Fibroblast of peridontal ligament (primary cell): ENCODE measurements around the gene EIF2S3B.
"Not testable (repeated sequence)": the region's sequence is repeated elsewhere in the genome, so short reads cannot be mapped to it uniquely, and the experiment has no call there.

Experiments used
- DNase-seq: peaks from one replicate; pipeline ENCODE4 v3.0.0-alpha.2; 2010; ENCODE audit errors: extremely low read depth

Gene EIF2S3B

GRCh38 chr12:10505620-10506019 is at the start of gene EIF2S3B:
Gene EIF2S3B, plus strand, starts transcription at chr12:10505890. Its CDS starts 13 bp downstream, at chr12:10505903.
- DNase-seq: no peak

DNA sequence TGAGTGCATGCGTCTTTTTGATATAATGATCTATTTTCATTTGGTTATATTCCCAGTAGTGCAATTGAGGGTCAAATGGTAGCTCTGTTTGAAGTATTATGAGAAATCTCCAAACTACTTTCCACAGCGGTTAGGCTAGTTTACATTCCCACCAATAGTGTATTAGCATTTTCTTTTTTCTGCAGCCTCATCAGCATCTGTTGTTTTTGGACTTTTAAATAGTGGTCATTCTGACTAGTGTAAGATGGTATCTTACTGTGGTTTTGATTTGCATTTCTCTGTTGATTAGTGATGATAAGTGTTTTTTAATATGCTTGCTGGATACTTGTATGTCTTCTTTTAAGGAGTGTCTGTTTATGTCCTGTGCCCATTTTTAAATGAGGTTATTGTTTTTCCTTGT is 48.8 kb upstream of the EIF2S3B start:
- DNase-seq: no peak

DNA sequence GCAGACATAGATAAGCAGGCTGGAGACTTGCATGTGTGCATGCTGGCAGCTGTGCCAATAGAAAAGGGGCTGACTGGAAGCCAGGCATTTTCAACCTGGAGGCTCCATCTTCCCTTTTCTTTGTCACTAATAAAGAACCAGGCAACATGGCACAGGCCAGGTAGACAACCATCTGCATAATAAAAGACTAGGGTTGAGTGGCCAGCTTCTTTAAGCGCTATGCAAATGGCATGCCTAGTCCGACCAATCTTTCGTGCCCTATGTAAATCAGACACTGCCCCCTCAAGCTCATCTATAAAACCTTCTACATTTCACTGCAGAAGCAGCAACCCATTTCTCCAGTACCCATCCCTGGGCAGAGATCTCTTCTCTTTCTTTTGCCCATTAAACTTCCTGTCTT is 47.9 kb upstream of the EIF2S3B start:
- DNase-seq: no peak

DNA sequence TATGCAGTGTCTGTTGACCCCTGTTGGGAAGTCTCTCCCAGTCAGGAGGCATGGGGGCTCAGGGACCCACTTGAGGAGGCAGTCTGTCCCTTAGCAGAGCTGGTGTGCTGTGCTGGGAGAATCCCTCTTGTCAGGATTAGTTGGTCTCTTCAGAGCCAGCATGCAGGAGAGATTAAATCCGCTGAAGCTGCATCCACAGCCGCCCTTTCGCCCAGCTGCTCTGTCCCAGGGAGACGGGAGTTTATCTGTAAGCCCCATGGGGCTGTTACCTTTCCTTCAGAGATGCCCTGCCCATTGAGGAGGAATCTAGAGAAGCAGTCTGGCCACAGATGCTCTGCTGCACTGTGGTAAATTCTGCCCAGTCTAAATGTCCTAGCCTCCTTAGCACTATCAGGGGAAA is 39.4 kb upstream of the EIF2S3B start:
- no peak for DNase-seq

- DNase-seq: no peak
Measured at GRCh38 chr12:10469701-10470100, 36.0 kb upstream of the EIF2S3B start.

DNA sequence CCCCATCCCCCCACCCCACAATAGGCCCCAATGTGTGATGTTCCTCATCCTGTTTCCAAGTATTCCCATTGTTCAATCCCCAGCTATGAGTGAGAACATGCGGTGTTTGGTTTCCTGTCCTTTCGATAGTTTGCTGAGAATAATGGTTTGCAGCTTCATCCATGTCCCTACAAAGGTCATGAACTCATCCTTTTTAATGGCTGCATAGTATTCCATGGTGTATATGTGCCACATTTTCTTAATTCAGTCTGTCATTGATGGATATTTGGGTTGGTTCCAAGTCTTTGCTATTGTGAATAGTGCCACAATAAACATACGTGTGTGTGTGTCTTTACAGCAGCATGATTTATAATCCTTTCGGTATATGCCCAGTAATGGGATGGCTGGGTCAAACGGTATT is 32.9 kb upstream of the EIF2S3B start:
- DNase-seq: not testable (repeated sequence)

GRCh38 chr12:10481901-10482300 is 23.8 kb upstream of the EIF2S3B start:
- not testable (repeated sequence) for DNase-seq

GRCh38 chr12:10487328-10487727 is 18.4 kb upstream of the EIF2S3B start:
- not testable (repeated sequence) for DNase-seq

- no peak for DNase-seq
Measured at GRCh38 chr12:10491766-10492165, 13.9 kb upstream of the EIF2S3B start.

DNA sequence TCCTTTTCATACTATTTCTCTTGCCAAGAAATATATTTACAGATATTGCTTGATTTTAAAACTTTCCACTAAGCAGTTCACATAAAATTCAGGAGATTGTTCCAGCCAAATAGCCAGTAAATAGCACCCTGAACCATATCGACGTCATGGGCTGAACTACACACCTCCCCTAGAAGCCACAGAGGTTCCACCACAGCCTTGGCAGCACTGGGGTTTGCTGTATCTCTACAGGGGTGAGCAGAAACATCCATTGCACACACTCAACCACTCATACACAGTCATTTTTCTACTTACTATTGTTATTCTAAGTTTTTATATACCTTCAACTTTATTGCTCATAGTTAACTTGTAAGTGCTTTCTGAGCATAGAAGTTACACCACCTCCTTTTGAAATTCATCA is 8.1 kb upstream of the EIF2S3B start:
- DNase-seq: no peak

- no peak for DNase-seq
Measured at GRCh38 chr12:10498042-10498441, 7.6 kb upstream of the EIF2S3B start.

DNA sequence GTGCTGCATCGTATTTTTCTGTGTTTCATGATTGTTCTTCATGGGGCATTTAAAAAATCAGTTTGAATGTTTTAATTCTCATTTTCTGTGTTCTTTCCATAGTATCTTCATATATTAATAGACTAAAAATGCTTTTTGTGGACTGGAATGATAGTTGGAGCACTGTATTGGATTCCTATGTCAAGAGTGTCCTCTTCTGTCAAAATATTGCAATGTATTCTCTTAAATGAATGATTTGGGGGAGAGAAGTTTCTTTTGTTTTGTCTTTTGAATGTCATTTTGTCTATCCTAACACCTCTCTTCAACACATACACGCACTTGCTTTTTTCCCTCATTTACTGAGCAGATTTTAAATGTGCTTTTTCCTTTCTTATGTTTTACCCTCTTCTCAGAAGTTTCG is 4.7 kb upstream of the EIF2S3B start:
- DNase-seq: peak; percentile 62

GRCh38 chr12:10503460-10503859 is 2.2 kb upstream of the EIF2S3B start:
- DNase-seq: no peak

DNA sequence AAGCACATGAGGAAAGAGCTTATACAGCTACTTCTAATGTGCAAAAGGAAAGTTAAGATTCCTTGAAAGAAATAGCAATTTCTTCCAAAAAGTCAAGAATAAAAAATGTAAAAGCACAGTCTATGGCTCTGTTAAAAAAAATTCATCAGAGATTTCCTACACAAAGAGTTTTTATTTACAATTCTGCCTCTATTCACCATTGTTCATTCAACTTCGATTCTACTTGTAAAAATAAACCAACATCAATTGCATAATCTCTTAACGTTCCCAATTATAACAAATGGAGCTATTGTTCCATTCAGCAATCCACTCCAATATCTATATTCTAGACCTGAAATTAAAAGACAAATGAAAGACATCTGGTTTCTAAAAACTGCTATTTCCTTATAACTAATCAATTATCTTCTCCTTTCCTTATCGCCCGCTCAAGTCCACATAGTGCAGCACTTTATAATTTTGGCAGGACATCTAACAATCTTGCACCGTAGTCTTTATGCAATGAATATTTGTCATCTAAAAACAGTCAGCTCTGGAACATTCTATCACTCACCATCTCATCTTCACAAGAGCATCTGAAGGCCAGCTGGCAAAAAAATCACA is 6.2 kb downstream of the EIF2S3B start:
- no peak for DNase-seq

- no peak for DNase-seq
Measured at GRCh38 chr12:10512798-10513197, 7.1 kb downstream of the EIF2S3B start.

DNA sequence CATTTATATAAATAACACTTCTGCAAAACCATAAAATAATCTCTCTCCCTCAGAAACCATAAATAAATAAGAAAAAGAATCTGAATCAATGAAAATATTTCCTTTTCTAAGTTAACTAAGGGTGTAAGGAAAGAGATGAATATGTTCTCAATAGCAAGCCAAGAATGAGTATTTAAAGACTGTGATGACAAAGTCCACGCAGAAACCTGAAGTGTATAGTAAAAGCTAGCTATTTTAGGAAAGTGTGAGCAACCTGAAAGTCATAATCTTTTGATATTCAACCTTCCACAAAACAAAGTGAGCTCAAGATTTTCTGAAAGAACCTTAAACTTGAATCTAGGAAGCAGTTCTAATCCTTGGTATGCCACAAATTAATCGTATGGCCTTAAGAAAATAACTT is 15.9 kb downstream of the EIF2S3B start:
- no peak for DNase-seq

- no peak for DNase-seq
Measured at GRCh38 chr12:10528174-10528953, 22.7 kb downstream of the EIF2S3B start.

DNA sequence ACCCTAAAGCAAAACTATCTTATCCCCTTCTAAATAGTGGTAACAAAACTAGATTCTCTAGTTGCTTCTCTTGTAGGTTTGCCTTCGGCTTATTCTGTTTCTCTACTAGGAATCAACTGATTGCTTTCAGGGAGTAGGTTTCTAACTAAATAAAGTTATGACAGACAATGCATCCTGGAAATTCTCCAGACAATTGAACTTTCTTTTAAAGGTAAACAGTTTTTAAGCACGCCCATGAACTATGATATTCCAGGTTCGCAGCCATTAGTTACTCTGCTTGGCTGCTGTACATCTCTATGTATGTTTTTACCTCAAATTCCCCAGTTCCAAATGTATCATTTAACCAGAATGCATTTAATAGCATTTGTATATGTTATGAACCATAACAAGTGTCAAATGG is 23.9 kb downstream of the EIF2S3B start:
- no peak for DNase-seq

GRCh38 chr12:10537721-10538120 is 32.0 kb downstream of the EIF2S3B start:
- DNase-seq: no peak

DNA sequence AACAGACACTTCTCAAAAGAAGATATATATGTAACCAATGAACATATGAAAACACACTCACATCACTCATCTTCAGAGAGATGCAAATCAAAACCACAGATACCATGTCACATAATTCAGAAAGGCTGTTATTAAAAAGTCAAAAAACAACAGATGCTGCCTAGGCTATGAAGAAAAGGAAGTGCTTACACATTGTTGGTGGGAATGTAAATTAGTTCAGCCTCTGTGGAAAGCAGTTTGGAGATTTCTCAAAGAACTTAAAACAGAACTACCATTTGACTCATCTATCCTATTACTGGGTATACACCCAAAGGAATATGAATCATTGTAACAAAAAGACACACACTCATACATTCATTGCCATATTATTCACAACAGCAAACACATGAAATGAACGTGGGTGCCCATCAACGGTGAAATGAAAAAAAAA is 35.1 kb downstream of the EIF2S3B start:
- DNase-seq: peak; percentile 85

DNA sequence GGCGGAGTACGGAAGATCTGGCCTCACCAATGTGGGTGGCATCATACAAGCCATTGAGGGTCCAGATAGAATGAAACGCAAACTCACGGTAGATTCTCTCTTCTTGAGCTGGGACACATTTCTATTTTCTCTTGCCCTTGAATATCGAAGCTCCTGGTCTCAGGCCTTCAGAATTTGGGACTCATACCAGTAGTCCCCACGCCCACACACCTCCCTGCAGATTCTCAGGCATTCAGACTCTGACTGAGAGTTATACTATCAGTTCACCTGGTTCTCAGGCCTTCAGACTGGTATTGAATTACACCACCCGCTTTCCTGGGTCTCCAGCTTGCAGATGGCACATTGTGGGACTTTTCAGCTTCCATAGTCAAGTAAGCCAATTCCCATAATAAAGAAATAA is 37.8 kb downstream of the EIF2S3B start:
- no peak for DNase-seq

DNA sequence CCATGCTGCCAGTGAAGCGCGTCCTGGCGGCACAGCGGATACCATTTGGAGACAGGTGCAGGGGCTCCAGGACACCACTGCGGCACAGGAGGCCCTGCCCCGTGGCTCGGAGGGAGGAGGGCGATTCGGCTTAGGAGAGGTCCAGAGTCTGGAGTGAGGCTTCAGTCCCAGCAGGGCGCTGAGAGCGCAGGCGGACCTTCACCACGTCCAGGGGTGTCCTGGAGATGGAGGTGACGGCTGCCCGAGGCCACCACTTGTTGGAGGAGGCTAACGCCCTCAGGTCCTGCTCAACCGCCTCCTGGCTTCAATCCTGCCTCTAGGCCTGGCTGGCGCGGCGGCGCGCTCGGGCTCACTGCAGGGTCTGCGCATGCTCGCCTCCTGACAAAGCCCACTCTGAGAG is 45.7 kb downstream of the EIF2S3B start:
- no peak for DNase-seq

DNA sequence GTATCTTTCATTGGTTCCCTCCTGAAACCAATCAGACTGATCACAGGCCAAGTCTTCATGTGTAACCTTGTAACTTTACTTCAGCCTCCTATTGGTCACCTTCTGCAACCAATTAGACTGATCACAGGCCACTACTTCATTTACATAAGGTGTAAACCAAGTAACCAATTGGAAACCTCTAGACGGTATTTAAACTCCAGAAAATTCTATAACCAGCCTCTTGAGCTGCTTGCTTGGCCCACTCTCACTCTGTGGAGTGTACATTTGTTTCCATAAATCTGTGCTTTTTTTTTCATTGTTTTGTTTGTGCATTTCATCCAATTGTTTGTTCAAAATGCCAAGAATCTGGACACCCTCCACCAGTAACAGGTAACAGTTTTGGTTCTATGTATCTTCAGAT is 47.5 kb downstream of the EIF2S3B start:
- DNase-seq: no peak
